ENCODE measurements around the gene CABP1.
A peak's percentile ranks its signal among the peaks of the same experiment; 100 is the strongest.

Gene CABP1

DNA sequence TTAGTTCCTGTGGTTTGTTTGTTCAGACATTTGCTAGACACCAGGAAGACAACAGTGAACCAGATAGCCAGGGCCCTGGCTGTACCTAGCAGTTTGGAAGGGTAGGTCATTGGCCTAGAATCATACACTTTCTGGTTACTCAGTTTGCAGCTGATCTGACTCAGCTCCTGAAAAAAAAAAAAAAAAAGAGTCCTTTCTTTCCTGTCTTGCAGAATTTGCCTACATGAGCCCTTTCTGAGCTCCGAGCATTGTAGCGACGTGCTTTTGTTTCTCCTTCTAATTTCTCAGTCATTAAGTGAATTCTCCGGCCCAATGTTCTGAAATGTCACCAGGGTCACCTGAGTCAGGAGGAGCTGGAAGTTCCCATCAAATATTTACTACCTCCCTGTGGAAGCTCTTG, 2.4 kb downstream of the CABP1 start:
- FAIRE-seq (no peak), DNase-seq (ENCODE audit: insufficient read length) (no peak)
- TF ChIP-seq POLR2AphosphoS5 (IDR thresholded peaks at IDR 0.05; ENCODE audit: low read depth, low read length) (no peak), POLR2A (IDR thresholded peaks at IDR 0.05; ENCODE audit: low read depth, low read length) (no peak), TAF1 (IDR thresholded peaks at IDR 0.05; ENCODE audit: borderline replicate concordance, low read depth, low read length) (no peak)

DNA sequence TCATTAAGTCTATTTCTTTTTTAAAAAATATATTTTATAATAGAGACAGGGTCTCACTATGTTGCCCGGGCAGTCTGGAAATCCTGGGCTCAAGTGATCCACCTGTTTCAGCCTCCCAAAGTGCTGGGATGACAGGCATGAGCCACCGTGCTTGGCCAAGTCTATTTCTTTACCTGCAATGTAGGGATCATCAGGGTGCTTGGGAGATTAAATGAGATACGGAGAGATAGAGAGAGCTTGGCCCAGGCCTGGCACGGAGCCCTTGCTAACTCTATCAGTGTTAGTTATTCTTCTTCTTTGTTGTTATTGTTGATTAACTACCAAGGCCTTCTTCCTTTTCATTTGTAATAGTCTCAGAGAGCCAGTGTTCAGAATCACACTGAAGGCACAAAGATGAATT, 3.1 kb downstream of the CABP1 start:
- FAIRE-seq (no peak), DNase-seq (ENCODE audit: insufficient read length) (no peak)
- TF ChIP-seq TAF1 (IDR thresholded peaks at IDR 0.05; ENCODE audit: borderline replicate concordance, low read depth, low read length) = no peak

DNA sequence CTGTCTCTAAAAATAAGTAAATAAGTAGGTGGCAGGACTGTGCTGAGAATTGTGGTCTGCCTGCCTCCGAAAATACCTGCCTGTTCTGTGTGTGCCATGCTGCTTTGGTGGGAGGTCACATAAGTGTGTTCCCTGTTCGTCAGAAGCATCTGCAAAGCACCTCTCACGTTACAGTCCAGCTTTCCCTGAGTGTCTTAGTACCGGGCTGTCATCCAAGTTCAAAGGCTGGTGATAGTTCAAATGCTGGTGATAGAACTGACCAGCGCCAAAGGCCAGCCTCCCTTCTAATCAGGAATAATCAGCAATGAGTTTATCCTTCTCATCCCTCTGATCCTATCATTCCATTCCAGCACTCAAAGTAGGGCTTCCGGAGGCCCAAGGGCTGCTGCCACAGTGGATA, 5.6 kb downstream of the CABP1 start:
- FAIRE-seq (no peak), DNase-seq (ENCODE audit: insufficient read length) (no peak)
- TF ChIP-seq TAF1 (IDR thresholded peaks at IDR 0.05; ENCODE audit: borderline replicate concordance, low read depth, low read length) (no peak), POLR2AphosphoS5 (IDR thresholded peaks at IDR 0.05; ENCODE audit: low read depth, low read length) (no peak), POLR2A (IDR thresholded peaks at IDR 0.05; ENCODE audit: low read depth, low read length) (no peak)

DNA sequence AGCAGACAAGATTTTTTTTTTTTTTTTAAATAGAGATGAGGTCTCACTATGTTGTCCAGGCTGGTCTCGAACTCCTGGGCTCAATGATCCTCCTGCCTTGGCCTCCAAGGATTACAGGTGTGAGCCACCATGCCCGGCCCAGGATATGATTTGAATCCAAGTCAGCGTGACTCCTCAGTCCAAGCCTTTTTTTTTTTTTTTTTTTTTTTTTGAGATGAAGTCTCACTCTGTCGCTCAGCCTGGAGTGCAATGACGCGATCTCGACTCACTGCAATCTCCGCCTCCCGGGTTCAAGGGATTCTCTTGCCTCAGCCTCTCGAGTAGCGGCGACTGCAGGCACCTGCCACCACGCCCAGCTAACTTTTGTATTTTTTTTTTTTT, 6.9 kb downstream of the CABP1 start:
- TF ChIP-seq POLR2A (IDR thresholded peaks at IDR 0.05; ENCODE audit: low read depth, low read length) (no peak), POLR2AphosphoS5 (IDR thresholded peaks at IDR 0.05; ENCODE audit: low read depth, low read length) (no peak), TAF1 (IDR thresholded peaks at IDR 0.05; ENCODE audit: borderline replicate concordance, low read depth, low read length) (no peak)
- DNase-seq (ENCODE audit: insufficient read length) (no peak), FAIRE-seq (no peak)

DNA sequence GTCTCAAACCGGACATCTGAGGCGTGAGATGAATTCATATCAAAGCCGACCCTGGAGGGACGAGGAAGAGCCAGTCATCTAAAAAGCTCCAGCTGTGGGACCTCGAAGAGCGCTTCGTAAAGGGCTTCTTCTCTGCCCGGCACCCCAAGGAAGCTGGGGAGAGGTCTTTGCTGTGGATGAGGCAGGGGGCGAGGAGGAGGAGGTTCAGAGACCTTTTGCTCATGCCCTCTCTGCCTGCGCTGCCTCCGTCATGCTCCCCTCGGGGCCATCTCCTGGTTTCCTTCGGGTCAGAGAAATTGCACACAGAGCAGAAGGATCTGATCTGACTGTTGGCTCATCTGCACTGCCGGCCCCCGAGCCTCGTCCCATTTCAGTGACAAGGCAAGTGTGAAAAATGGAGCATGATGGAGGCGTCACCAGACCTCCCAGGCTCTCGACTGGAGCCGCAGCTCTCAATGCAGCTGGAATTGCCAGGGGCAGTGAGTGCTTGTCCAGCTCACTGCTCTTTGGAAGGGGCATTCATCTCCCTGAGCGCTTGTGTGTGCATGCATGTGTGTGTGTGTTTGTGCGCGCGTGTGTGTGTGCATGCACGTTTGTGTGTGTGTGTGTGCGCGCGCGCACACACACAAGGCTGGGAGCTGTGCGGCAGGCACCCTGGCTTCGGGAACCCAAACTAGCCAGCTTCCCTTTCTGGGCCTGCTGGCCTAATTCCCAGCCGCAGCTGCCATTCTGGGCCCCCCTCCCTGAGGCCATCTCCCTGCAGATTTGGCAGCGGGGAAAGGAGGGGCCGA, 9.2 kb downstream of the CABP1 start:
- DNase-seq (ENCODE audit: insufficient read length) = no peak
- TF ChIP-seq POLR2A (IDR thresholded peaks at IDR 0.05; ENCODE audit: low read depth, low read length) (no peak), POLR2AphosphoS5 (IDR thresholded peaks at IDR 0.05; ENCODE audit: low read depth, low read length) (no peak), TAF1 (IDR thresholded peaks at IDR 0.05; ENCODE audit: borderline replicate concordance, low read depth, low read length) (no peak)
- FAIRE-seq = peak; percentile 75

DNA sequence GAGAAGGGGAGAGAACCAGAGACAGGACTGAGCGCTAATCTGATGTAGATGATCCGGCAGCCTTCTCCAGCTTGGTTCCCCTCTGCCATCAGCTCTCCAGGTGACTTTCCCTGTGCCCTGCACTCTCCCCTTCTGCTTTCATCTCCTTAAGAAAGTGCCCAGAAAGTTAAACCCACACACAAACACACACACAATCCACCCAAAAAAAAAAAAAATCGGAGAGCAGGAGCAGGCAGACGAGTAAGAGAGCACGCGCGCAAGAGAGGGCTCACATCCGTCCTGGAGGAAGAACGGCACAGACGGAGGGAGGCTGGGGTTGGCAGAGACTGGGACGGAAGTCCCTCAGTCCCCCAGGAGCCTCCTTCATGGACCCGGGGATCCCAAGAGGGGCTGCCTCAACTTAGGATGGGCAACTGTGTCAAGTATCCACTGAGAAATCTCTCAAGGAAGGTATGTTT, 9.8 kb downstream of the CABP1 start:
- DNase-seq (ENCODE audit: insufficient read length) = no peak
- TF ChIP-seq POLR2AphosphoS5 (IDR thresholded peaks at IDR 0.05; ENCODE audit: low read depth, low read length) = no peak
- TF ChIP-seq POLR2A (IDR thresholded peaks at IDR 0.05; ENCODE audit: low read depth, low read length) = no peak
- TF ChIP-seq TAF1 (IDR thresholded peaks at IDR 0.05; ENCODE audit: borderline replicate concordance, low read depth, low read length) = no peak
- no peak for FAIRE-seq

DNA sequence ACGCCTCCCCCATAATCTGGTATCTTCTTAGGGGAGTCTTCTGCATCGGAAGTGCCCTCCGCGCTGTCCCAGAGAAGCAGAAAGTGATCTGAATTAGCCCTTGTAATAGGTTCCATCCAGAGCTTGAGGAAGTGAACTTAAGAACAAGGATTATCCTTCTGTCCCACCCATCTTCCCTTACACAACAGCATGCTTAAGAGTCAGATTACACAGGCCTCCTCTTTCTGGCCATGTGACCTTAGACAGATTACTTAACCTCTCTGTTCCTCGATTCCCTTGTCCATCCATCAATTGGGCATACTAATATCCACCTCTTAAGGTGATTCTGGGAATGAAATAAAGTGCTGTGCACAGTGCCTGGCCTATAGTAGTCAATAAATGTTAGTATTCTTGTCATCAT, 11.4 kb downstream of the CABP1 start:
- DNase-seq (ENCODE audit: insufficient read length) (no peak), FAIRE-seq (no peak)
- TF ChIP-seq TAF1 (IDR thresholded peaks at IDR 0.05; ENCODE audit: borderline replicate concordance, low read depth, low read length) = no peak
- no peak for TF ChIP-seq POLR2A (IDR thresholded peaks at IDR 0.05; ENCODE audit: low read depth, low read length)
- no peak for TF ChIP-seq POLR2AphosphoS5 (IDR thresholded peaks at IDR 0.05; ENCODE audit: low read depth, low read length)

DNA sequence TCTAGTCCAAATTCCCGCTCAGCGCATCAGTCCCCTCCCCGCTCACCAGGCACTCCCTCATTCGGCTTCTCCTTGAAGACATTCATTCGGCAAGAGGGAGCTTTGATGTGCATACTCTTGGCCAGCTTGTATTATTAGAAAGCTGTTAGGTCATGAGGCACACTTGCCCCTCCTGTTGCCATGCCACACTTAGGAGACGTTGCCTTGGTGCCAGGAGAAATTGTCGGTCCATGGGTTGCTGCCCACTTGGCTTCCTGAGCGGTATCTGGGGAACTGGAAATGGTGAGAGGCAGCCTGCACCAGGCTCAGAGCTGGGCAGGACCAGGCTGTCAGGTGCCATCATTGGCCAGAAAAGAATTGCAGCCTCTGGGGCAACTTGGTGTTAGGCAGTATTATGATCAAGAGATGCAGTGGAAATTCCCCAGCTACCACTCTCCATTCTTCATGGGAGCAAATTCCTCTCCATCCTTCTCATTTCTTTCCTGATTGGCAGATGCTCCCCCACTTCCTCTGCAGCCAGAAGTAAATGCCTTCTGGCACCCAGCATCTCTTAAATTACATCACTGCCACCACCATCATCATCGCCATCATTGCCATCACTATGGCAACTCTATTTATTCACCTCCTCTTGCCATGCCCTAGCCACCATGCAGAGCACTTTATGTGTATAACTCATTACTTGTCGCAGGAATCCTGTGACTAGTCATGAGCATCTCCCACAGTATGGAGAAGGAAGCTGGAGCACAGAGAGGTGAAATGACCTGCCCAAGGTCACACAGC, 12.4 kb downstream of the CABP1 start:
- FAIRE-seq (no peak), DNase-seq (ENCODE audit: insufficient read length) (no peak)
- TF ChIP-seq TAF1 (IDR thresholded peaks at IDR 0.05; ENCODE audit: borderline replicate concordance, low read depth, low read length) = no peak
- no peak for TF ChIP-seq POLR2AphosphoS5 (IDR thresholded peaks at IDR 0.05; ENCODE audit: low read depth, low read length)
- TF ChIP-seq POLR2A (IDR thresholded peaks at IDR 0.05; ENCODE audit: low read depth, low read length) = no peak

DNA sequence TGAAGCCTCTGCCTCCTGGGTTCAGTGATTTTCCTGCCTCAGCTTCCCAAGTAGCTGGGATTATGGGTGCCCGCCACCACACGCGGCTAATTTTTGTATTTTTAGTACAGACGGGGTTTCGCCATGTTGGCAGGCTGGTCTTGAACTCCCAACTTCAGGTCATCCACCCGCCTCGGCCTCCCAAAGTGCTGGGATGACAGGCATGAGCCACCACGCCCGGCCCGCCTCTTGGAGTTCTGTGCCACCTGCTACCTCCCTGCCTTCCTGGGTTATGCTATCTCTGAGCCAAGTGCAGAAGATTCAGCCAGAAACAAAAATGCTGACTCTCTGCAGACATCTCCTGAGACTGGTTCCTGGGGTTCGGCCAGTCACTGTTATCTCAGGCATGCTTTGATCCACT, 13.2 kb downstream of the CABP1 start:
- TF ChIP-seq TAF1 (IDR thresholded peaks at IDR 0.05; ENCODE audit: borderline replicate concordance, low read depth, low read length) (no peak), POLR2A (IDR thresholded peaks at IDR 0.05; ENCODE audit: low read depth, low read length) (no peak), POLR2AphosphoS5 (IDR thresholded peaks at IDR 0.05; ENCODE audit: low read depth, low read length) (no peak)
- FAIRE-seq (no peak), DNase-seq (ENCODE audit: insufficient read length) (no peak)

DNA sequence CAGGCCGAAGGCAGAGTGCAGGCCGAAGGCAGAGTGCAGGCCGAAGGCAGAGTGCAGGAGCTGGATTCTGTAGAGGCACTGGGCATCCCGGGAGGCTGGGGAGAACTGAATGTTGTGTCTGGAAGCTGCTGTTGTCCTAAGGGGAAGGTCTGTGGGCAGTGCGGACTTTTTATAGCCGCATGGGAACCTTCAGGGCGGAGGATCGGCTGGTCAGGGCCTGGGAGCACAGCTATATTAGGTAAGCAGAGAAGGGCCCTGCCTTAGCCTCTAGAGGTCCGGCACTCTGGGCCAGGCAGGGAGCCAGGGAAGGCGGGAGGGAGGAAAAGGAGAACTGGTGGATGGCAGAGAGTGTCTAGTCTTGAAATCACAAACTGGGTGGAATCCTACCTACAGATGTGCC, 14.2 kb downstream of the CABP1 start:
- FAIRE-seq (no peak), DNase-seq (ENCODE audit: insufficient read length) (no peak)
- no peak for TF ChIP-seq POLR2A (IDR thresholded peaks at IDR 0.05; ENCODE audit: low read depth, low read length)

DNA sequence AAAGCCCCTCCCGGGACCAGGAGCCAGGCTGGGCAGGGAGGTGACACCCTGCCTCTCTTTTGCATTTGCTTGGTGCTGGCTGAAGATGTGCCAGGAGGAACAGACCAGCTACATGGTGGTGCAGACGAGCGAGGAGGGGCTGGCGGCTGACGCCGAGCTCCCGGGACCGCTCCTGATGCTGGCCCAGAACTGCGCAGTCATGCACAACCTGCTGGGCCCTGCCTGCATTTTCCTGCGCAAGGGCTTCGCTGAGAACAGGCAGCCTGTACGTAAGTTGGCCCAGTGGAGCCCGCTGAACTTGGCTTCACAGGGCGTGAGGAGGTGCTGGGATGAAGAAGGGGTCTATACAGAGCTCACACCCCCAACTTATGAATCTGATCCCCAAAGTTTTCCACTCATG, 15.6 kb downstream of the CABP1 start:
- FAIRE-seq = no peak
- TF ChIP-seq POLR2AphosphoS5 (IDR thresholded peaks at IDR 0.05; ENCODE audit: low read depth, low read length) (no peak), POLR2A (IDR thresholded peaks at IDR 0.05; ENCODE audit: low read depth, low read length) (no peak), TAF1 (IDR thresholded peaks at IDR 0.05; ENCODE audit: borderline replicate concordance, low read depth, low read length) (no peak)

More for the DNA sequence above, 15.6 kb downstream of the CABP1 start:
- no peak for DNase-seq (ENCODE audit: insufficient read length)
